HepG2 (cell line): ENCODE results near the gene TMEM164. TPM values are rescaled to one million over a fixed set of nuclear protein-coding genes. Genes with fewer than 3 reads are reported as not detected.

Experiments
- ATAC-seq: fragments of 200-7000 bp; cut with Tn5 transposase; 3 replicates; pipeline ENCODE4 v1.9.1; 2020; ENCODE audit warnings: mild to moderate bottlenecking, moderate library complexity
- BruUV-seq: library from RNA; stranded (reverse); fragments of 400-500 nt; replicated peaks from 2 replicates; lab custom pipeline; 2021; lab: Mats Ljungman, UMichigan
- CTCF ChIA-PET: fragments of 300-600 bp; formaldehyde crosslinking; extraction: SDS; loops from one replicate; lab custom pipeline; 2021; ENCODE audit warnings: low total read pairs, inconsistent platforms, low intra/inter-chr PET ratio; lab: Yijun Ruan, JAX
- POLR2A ChIA-PET: fragments of 350-600 bp; sonication (Branson Sonifier 250); formaldehyde crosslinking; loops from one replicate; lab custom pipeline; 2020; ENCODE audit warnings: antibody characterized with exemption, inconsistent platforms; lab: Yijun Ruan, JAX
- DNase-seq: peaks from one replicate; pipeline ENCODE4 v3.0.0-alpha.2; 2015; ENCODE audit warnings: low spot score
- FAIRE-seq: peaks from 3 replicates; lab custom pipeline; 2011; peaks lifted over from hg19 to GRCh38; lab: Jason Lieb, UNC
- H2AFZ ChIP-seq: one replicate; pipeline ENCODE4 v1.6.1; 2011; ENCODE audit warnings: low read length, inconsistent platforms
- H3K27ac ChIP-seq: fragments of 300-600 bp; 3 replicates; pipeline ENCODE4 v1.8.0; 2011; ENCODE audit warnings: mixed run types, mild to moderate bottlenecking, mixed read lengths, low read length, inconsistent platforms; ENCODE audit not compliant: insufficient read depth; ENCODE audit errors: extremely low read length
- H3K27me3 ChIP-seq, 2 experiments: fragments of 200-600 bp in 1 of 2; 2 replicates in 1 of 2; 3 replicates in 1 of 2; pipeline versions ENCODE4 v1.6.0 to v1.8.0; 2011; ENCODE audit warnings: low read length in 2 of 2, mild to moderate bottlenecking in 2 of 2, moderate library complexity in 2 of 2, inconsistent platforms in 1 of 2; ENCODE audit not compliant: insufficient read depth in 2 of 2, control insufficient read depth in 1 of 2
- H3K36me3 ChIP-seq, 2 experiments: fragments of 200-600 bp in 1 of 2; replicated peaks in 1 of 2; 2 replicates in 1 of 2; 3 replicates in 1 of 2; pipeline versions ENCODE4 v1.5.1 to v1.8.0; 2011; ENCODE audit warnings: low read length in 2 of 2, inconsistent platforms in 1 of 2; ENCODE audit not compliant: insufficient read depth in 2 of 2, control insufficient read depth in 1 of 2
- H3K4me1 ChIP-seq: 2 replicates; pipeline ENCODE4 v1.5.1; 2012; ENCODE audit warnings: low read length, inconsistent platforms; ENCODE audit not compliant: insufficient read depth
- H3K4me2 ChIP-seq: 2 replicates; pipeline ENCODE4 v1.6.0; 2011; ENCODE audit warnings: low read depth, low read length, inconsistent platforms
- H3K4me3 ChIP-seq, 3 experiments: fragments of 200-600 bp in 1 of 3; sonication (generic), shearing (Covaris generic) in 1 of 3; replicated peaks in 1 of 3; 2 replicates each; pipeline ENCODE4 v1.5.1; 2011 to 2016; ENCODE audit warnings: low read length in 3 of 3, inconsistent platforms in 2 of 3, low read depth in 2 of 3, mild to moderate bottlenecking in 2 of 3, control low read depth in 1 of 3, mixed read lengths in 1 of 3; ENCODE audit not compliant: insufficient read depth in 1 of 3
- H3K79me2 ChIP-seq: one replicate; pipeline ENCODE4 v1.6.1; 2011; ENCODE audit warnings: low read length, inconsistent platforms; ENCODE audit not compliant: insufficient read depth
- H3K9ac ChIP-seq: 2 replicates; pipeline ENCODE4 v1.6.0; 2011; ENCODE audit warnings: mild to moderate bottlenecking, low read depth, low read length, inconsistent platforms; ENCODE audit not compliant: insufficient read depth
- H3K9me3 ChIP-seq: 2 replicates; pipeline ENCODE4 v1.5.1; 2012; ENCODE audit warnings: mild to moderate bottlenecking, low read length
- H4K20me1 ChIP-seq: 2 replicates; pipeline ENCODE4 v1.6.0; 2011; ENCODE audit warnings: inconsistent platforms, mild to moderate bottlenecking, low read length, moderate library complexity; ENCODE audit not compliant: insufficient read depth
- AGO2 ChIP-seq: fragments of 200-400 bp; formaldehyde crosslinking; optimal IDR thresholded peaks from 2 replicates; pipeline ENCODE3; 2017; ENCODE audit warnings: mild to moderate bottlenecking, low read depth, low read length, moderate library complexity
- BCL6 ChIP-seq: IDR thresholded peaks from 2 replicates; pipeline ENCODE4 v1.6.1; 2016; ENCODE audit warnings: missing genetic modification reagents, missing compliant biosample characterization
- CREM ChIP-seq, 2 experiments: sonication (generic) in 1 of 2; formaldehyde crosslinking in 1 of 2; IDR thresholded peaks; 2 replicates each; pipeline versions ENCODE4 v1.4.0 to v1.6.1; 2016 to 2020; ENCODE audit warnings: antibody characterized with exemption in 1 of 2, mild to moderate bottlenecking in 1 of 2, missing genetic modification reagents in 1 of 2
- EP300 ChIP-seq, 3 experiments: sonication (generic) in 1 of 3; formaldehyde crosslinking in 1 of 3; IDR thresholded peaks; 2 replicates each; pipeline versions ENCODE4 v1.5.1 to v1.6.1; 2011 to 2020; ENCODE audit warnings: low read depth in 2 of 3, low read length in 2 of 3, borderline replicate concordance in 1 of 3, improper control_type of control experiment in 1 of 3, mild to moderate bottlenecking in 1 of 3, missing genetic modification reagents in 1 of 3, moderate library complexity in 1 of 3
- ERF ChIP-seq: IDR thresholded peaks from 2 replicates; pipeline ENCODE4 v1.6.1; 2018; ENCODE audit warnings: missing biosample characterization, missing genetic modification reagents
- GATA4 ChIP-seq: sonication (generic); IDR thresholded peaks from 2 replicates; pipeline ENCODE4 v1.6.1; 2016; ENCODE audit warnings: antibody characterized with exemption, low read depth, borderline replicate concordance
- GFI1 ChIP-seq: sonication (generic); formaldehyde crosslinking; IDR thresholded peaks from 2 replicates; pipeline ENCODE4 v1.5.0; 2020; ENCODE audit warnings: missing genetic modification reagents, mild to moderate bottlenecking, borderline replicate concordance
- HOXA3 ChIP-seq: sonication (generic); formaldehyde crosslinking; IDR thresholded peaks from 2 replicates; pipeline ENCODE4 v1.5.0; 2020; ENCODE audit warnings: missing genetic modification reagents
- IKZF4 ChIP-seq: sonication (generic); formaldehyde crosslinking; IDR thresholded peaks from 2 replicates; pipeline ENCODE4 v1.5.1; 2020; ENCODE audit warnings: borderline replicate concordance, mild to moderate bottlenecking, low read depth, missing genetic modification reagents; ENCODE audit errors: not compliant biosample characterization
- RFXAP ChIP-seq: sonication (generic); formaldehyde crosslinking; IDR thresholded peaks from 2 replicates; pipeline ENCODE4 v1.4.0; 2020; ENCODE audit warnings: missing genetic modification reagents, borderline replicate concordance
- TARDBP ChIP-seq: sonication (generic); formaldehyde crosslinking; IDR thresholded peaks from 2 replicates; pipeline ENCODE4 v1.8.0; 2022; ENCODE audit warnings: mild to moderate bottlenecking, missing genetic modification reagents
- TSC22D2 ChIP-seq: sonication (generic); formaldehyde crosslinking; IDR thresholded peaks from 2 replicates; pipeline ENCODE4 v1.5.1; 2020; ENCODE audit warnings: missing genetic modification reagents, mild to moderate bottlenecking, borderline replicate concordance
- ZBTB38 ChIP-seq: sonication (generic); formaldehyde crosslinking; IDR thresholded peaks from 2 replicates; pipeline ENCODE4 v1.5.1; 2020; ENCODE audit warnings: mild to moderate bottlenecking, missing genetic modification reagents
- ZNF761 ChIP-seq: sonication (generic); formaldehyde crosslinking; conservative IDR thresholded peaks from 2 replicates; pipeline ENCODE4 v1.4.0; 2020; ENCODE audit warnings: mild to moderate bottlenecking, missing genetic modification reagents
- WGBS: methylation state at CpG from one replicate; pipeline ENCODE4 v1.1.6; 2017; ENCODE audit warnings: low lambda C conversion rate; 5-methylcytosine and 5-hydroxymethylcytosine counted together
- in situ Hi-C: cut with HindIII; loops from 2 replicates; pipeline ENCODE4 v1.10.0; 2017; ENCODE audit warnings: low pct_unique_long_range_greater_than_20kb; ENCODE audit not compliant: extremely low pct_ligation_motif_present
- intact Hi-C: fragments of 100-400 bp; cut with micrococcal nuclease; formaldehyde crosslinking; loops from one replicate; pipeline ENCODE4 v1.10.0; 2022; ENCODE audit not compliant: unreplicated experiment
- polyA plus RNA-seq, 8 experiments: library from polyadenylated mRNA; depleted of rRNA in 3 of 8; stranded (reverse) in 7 of 8; unstranded in 1 of 8; fragments of >200 nt; fragmentation: Illumina TruSeq in 4 of 8; extraction: Trizol in 4 of 8; gene quantifications; 2 replicates each; pipeline versions ENCODE4 v1.2.1 to v1.2.3, GENCODE V29; 2011 to 2016; ENCODE audit warnings: low read depth in 4 of 8, missing spikeins in 1 of 8, mixed read lengths in 1 of 8; ENCODE audit not compliant: insufficient read depth in 1 of 8
- total RNA-seq, 5 experiments: library from RNA; depleted of rRNA; stranded (reverse); fragments of >200 nt; fragmentation: Illumina TruSeq; extraction: Trizol; gene quantifications; 2 replicates each; pipeline ENCODE4 v1.2.3, GENCODE V29; 2016; ENCODE audit warnings: low read depth in 1 of 5
- TF ChIP-seq, protein P1 (sequence below): sonication (generic); formaldehyde crosslinking; IDR thresholded peaks from 2 replicates; pipeline ENCODE4 v1.4.0; 2020; ENCODE audit warnings: missing genetic modification reagents
- TF ChIP-seq, protein P2 (sequence below): sonication (generic); formaldehyde crosslinking; IDR thresholded peaks from 2 replicates; pipeline ENCODE4 v1.4.0; 2020; ENCODE audit warnings: mild to moderate bottlenecking, missing genetic modification reagents
- TF ChIP-seq, protein P3 (sequence below): sonication (generic); formaldehyde crosslinking; IDR thresholded peaks from 2 replicates; pipeline ENCODE4 v1.9.0; 2022; ENCODE audit warnings: missing genetic modification reagents, mild to moderate bottlenecking, borderline replicate concordance

TMEM164 gene
- total and polyA plus RNA-seq, 2 of the 13 experiments (the other 11 are each of a cell fraction or from before 2014, with no cell fraction given), result 5.8 to 13.2 TPM

DNA sequence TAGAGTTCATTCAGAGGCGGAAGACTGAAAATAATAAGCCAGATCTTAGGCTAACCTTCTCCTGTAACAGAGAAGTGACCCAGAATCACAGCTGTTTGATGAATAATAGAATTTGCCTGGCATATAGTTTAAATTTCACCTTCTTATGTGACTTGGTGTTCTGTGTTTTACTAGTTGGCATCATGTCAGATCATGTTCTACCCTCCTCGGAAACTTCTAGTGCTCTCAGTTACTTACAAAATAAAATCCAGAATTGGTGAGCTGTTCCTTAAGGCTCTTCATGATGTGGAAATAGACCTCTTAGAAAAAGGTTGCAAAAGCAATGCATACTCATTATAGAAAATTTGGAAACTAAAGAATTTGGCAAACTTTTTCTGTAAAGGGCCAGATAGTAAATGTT lies 31.1 kb downstream of the TMEM164 start (continued):
- TF ChIP-seq, protein P1, sequence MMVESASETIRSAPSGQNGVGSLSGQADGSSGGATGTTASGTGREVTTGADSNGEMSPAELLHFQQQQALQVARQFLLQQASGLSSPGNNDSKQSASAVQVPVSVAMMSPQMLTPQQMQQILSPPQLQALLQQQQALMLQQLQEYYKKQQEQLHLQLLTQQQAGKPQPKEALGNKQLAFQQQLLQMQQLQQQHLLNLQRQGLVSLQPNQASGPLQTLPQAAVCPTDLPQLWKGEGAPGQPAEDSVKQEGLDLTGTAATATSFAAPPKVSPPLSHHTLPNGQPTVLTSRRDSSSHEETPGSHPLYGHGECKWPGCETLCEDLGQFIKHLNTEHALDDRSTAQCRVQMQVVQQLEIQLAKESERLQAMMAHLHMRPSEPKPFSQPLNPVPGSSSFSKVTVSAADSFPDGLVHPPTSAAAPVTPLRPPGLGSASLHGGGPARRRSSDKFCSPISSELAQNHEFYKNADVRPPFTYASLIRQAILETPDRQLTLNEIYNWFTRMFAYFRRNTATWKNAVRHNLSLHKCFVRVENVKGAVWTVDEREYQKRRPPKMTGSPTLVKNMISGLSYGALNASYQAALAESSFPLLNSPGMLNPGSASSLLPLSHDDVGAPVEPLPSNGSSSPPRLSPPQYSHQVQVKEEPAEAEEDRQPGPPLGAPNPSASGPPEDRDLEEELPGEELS, result no peak
- TF ChIP-seq RFXAP (CRISPR knock-in tag) (no peak), BCL6 (CRISPR knock-in tag) (no peak), ZBTB38 (no peak), ZNF761 (CRISPR knock-in tag) (no peak)

DNA sequence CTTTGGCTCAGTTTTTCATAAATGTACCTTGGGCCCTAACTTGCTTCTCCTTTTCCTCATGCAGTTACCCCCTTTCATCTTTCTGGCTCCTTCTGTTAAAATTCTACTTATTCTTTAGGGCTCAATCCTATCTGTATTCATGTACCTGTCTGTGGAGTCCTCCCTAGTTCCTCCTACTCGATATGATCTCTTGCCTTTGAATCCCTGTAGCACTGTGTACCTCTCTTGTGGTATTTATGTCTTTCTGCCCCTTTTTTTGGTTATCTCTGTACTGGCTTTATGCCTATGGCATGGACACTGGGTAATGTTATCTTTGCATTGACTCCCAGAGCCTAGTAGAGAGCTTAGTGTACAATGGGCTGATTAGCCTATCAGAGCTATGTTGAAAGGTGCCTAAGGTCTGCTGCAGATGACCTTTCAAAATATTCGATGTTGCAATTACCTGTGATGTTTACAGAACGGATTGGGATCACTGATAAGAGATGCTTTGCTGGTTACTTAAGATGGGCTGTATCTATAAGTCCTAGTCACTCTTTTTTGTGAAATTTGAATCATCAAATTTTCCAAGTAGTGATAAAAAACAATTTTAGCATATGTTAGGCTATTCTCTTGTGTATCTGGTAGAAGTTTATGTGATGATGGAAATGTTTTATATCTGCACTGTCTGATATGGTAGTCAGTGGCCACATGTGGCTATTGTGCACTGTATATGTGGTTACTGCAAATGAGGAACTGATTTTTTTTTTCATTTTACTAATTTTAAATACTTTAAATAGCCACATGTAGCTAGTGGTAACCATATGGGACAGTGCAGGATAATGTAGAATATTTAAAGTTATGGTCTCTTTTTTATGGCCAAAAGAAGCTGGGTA lies 33.5 kb downstream of the TMEM164 start:
- Histone ChIP-seq H4K20me1 (no peaks in the 10 kb centered on the region; the same call in 1 of the 2 replicates), H2AFZ (no peak overlapping the region), H3K27ac (no peak overlapping the region), H3K36me3 (no peaks in the 10 kb centered on the region), H3K9me3 (no peaks in the 10 kb centered on the region), H3K4me1 (peaks cover 33% of the 10 kb centered on the region), H3K4me2 (peak overlapping the region; percentile 39; the same call in 1 of the 2 replicates), H3K27me3 (no peaks in the 10 kb centered on the region), H3K4me3 (no peak overlapping the region), H3K9ac (no peak overlapping the region), H3K79me2 (no peaks in the 10 kb centered on the region)
- CTCF ChIA-PET, result no interaction called here
- DNase-seq (peak; percentile 71), FAIRE-seq (peak; percentile 76), ATAC-seq (peak; percentile 92)
- intact Hi-C loops (loop anchor here (1.0 to 5.0 kb wide), 3 partner anchors 34 to 87 kb away; partner anchors contain the start of gene TMEM164), in situ Hi-C loops (no loop called here)
- BruUV-seq, result no TSS peak
- 2% methylated on average over 3 of the region's 3 CpGs for WGBS
- POLR2A ChIA-PET, result no interaction called here
- TF ChIP-seq HOXA3 (CRISPR knock-in tag) (peak; percentile 44; the same call in 1 of the 2 replicates), ERF (no peak), EP300 (IDR thresholded peaks at IDR 0.05; ENCODE audit: low read depth in 2 of 2, low read length in 2 of 2) (peak in 1 of 2 experiments; percentile 69; a peak in 2 of 4 replicates), EP300 (CRISPR knock-in tag; IDR thresholded peaks at IDR 0.05; ENCODE audit: borderline replicate concordance) (no peak; the same call in 1 of the 2 replicates), TARDBP (CRISPR knock-in tag) (peak; percentile 38; the same call in 1 of the 2 replicates), IKZF4 (no peak), AGO2 (no peak), GFI1 (CRISPR knock-in tag) (peak; percentile 70), CREM (IDR thresholded peaks at IDR 0.05) (peak; percentile 40; the same call in 1 of the 2 replicates), CREM (CRISPR knock-in tag; IDR thresholded peaks at IDR 0.05) (no peak), TSC22D2 (CRISPR knock-in tag) (no peak), GATA4 (peak; percentile 91)
- TF ChIP-seq, protein P2, sequence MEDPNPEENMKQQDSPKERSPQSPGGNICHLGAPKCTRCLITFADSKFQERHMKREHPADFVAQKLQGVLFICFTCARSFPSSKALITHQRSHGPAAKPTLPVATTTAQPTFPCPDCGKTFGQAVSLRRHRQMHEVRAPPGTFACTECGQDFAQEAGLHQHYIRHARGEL (CRISPR knock-in tag), result no peak
- TF ChIP-seq, protein P3, sequence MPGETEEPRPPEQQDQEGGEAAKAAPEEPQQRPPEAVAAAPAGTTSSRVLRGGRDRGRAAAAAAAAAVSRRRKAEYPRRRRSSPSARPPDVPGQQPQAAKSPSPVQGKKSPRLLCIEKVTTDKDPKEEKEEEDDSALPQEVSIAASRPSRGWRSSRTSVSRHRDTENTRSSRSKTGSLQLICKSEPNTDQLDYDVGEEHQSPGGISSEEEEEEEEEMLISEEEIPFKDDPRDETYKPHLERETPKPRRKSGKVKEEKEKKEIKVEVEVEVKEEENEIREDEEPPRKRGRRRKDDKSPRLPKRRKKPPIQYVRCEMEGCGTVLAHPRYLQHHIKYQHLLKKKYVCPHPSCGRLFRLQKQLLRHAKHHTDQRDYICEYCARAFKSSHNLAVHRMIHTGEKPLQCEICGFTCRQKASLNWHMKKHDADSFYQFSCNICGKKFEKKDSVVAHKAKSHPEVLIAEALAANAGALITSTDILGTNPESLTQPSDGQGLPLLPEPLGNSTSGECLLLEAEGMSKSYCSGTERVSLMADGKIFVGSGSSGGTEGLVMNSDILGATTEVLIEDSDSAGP (CRISPR knock-in tag), result no peak
